Activated CD4-positive, alpha-beta T cell treated with anti-CD3 and anti-CD28 coated beads, Interleukin-2, amount 10 ng/mL, durations not matched to agents 24 days and 14 days (primary cell): ENCODE data around the gene ZNF710. TPM values are rescaled to one million over a fixed set of nuclear protein-coding genes. Genes with fewer than 3 reads are reported as not detected.

Experiments
- DNase-seq: peaks from one replicate; pipeline ENCODE4 v3.0.0; 2022
- H3K27ac Mint-ChIP-seq: one replicate; pipeline ENCODE4 v1.8.0; 2022; ENCODE audit warnings: mild to moderate bottlenecking, mixed read lengths
- H3K27me3 Mint-ChIP-seq: one replicate; pipeline ENCODE4 v1.8.0; 2022; ENCODE audit warnings: mixed read lengths
- H3K36me3 Mint-ChIP-seq: one replicate; pipeline ENCODE4 v1.8.0; 2022; ENCODE audit warnings: low read depth, mild to moderate bottlenecking, mixed read lengths
- H3K4me1 Mint-ChIP-seq: one replicate; pipeline ENCODE4 v1.8.0; 2021; ENCODE audit warnings: mixed read lengths
- H3K4me3 Mint-ChIP-seq: one replicate; pipeline ENCODE4 v1.8.0; 2022; ENCODE audit warnings: mild to moderate bottlenecking, moderate library complexity, mixed read lengths
- H3K9me3 Mint-ChIP-seq: one replicate; pipeline ENCODE4 v1.8.0; 2021; ENCODE audit warnings: mixed read lengths
- intact Hi-C: fragments of 100-400 bp; cut with micrococcal nuclease; formaldehyde crosslinking; loops from one replicate; pipeline ENCODE4 v1.15.1; 2023
- total RNA-seq: library from RNA; stranded (reverse); gene quantifications from 2 replicates; pipeline ENCODE4 v1.2.3, GENCODE V29; 2022

The ZNF710 gene
- total RNA-seq, 1 donor from 2014 or later: 28.3 TPM

DNA sequence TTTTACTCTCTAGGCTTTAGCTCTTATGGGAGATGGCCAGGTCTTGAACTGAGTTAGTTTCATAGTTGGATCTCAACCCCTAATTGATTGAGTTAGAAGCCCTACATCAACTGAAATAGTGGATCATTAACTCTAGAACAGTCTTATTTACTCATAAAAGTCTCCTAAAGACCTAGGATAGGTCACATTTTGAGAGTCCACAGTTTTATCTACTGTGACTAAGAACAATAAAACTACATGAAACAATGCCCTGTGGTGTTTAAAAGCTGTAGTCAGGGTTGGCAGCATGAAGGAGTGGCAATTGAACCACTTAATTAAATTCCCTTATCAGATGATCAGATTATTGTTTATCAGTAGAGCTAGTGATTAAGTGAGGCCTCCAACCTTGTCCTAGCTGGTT is 123.4 kb downstream of the ZNF710 start:
- Mint-ChIP-seq H3K36me3 (no peaks in the 10 kb centered on the region), H3K27me3 (peaks cover 16% of the 10 kb centered on the region), H3K27ac (no peak overlapping the region), H3K4me3 (no peak overlapping the region), H3K9me3 (no peaks in the 10 kb centered on the region), H3K4me1 (no peaks in the 10 kb centered on the region)
- no peak for DNase-seq
- intact Hi-C loops: no loop called here

DNA sequence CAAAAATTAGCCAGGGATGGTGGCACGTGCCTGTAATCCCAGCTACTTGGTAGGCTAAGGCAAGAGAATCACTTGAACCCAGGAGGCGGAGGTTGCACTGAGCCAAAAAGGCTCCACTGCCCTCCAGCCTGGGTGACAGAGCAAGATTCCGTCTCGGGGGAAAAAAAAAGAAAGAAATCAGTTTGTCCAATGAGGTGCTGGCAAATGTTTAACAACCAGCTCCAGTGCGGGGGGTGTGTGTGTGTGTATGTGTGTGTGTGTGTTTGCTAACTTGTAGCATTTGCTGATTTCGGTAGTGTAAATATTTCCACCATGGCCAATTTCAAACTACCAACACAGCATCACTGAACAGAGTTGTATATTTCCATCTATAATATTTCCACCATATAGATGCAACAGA is 124.9 kb downstream of the ZNF710 start:
- no peaks in the 10 kb centered on the region for H3K4me1 Mint-ChIP-seq
- H3K27ac Mint-ChIP-seq: no peak overlapping the region
- DNase-seq: no peak
- H3K4me3 Mint-ChIP-seq: no peak overlapping the region
- intact Hi-C loops: no loop called here
- no peaks in the 10 kb centered on the region for H3K36me3 Mint-ChIP-seq
- no peaks in the 10 kb centered on the region for H3K9me3 Mint-ChIP-seq
- H3K27me3 Mint-ChIP-seq: peaks cover 5% of the 10 kb centered on the region

DNA sequence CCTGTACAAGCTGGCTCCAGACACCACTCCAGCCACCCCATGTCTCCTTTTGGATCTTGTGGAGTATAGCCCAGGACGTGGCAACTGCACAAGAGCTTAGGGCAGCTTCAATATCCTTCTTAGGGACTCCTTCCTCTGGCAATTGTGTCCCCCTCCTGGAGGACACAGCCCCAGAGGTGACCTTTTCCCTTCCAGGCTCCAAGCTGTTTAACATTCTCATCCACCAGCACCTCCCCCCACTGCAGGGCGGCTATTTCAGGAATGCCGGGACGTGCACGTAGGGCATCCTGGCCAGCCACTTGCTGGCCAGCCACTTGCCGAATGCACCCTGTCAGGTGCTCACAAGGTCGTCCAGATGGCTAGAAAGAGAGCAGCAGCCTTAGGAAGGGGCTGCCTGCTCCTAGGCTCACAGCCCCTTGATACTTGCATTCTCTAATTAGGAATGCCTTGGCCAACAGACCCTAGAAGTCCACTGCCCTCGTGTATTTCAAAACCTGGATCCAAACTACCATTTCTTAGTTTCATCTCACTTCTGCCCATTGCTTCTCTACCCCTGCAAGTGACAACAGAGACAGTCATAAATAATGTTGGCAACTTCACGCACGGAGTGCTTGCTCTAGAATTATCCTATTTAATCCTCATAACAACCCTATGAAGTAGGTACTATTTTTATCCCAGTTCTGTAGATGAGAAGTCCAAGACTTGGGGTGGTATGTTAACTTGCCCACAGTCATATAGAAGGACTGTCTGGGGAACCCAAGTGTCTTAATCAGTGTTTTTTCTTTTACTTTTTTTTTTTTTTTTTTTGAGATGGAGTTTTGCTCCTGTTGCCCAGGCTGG is 125.7 kb downstream of the ZNF710 start:
- intact Hi-C loops: no loop called here
- no peak for DNase-seq
- Mint-ChIP-seq H3K4me1 (no peaks in the 10 kb centered on the region), H3K27ac (no peak overlapping the region), H3K4me3 (no peak overlapping the region), H3K9me3 (no peaks in the 10 kb centered on the region), H3K36me3 (no peaks in the 10 kb centered on the region), H3K27me3 (peaks cover 5% of the 10 kb centered on the region)

DNA sequence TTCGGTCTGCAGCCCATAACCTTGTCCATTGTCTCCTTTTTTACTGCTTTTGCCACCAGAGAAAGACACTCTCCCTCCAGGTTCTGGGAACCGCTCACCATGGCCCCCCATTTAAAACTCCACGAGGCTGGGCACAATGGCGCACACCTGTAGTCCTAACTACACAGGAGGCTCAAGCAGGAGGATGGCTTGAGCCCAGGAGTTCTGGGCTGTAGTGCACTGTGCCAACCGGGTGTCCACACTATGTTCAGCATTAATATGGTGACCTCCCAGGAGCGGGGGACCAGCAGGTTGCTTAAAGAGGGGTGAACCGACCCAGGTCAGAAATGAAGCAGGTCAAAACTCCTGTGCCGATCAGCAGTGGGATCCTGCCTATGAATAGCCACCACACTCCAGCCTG is 129.2 kb downstream of the ZNF710 start:
- Mint-ChIP-seq H3K27me3 (peaks cover 23% of the 10 kb centered on the region), H3K9me3 (no peaks in the 10 kb centered on the region), H3K4me3 (no peak overlapping the region), H3K4me1 (no peaks in the 10 kb centered on the region), H3K27ac (no peak overlapping the region), H3K36me3 (no peaks in the 10 kb centered on the region)
- DNase-seq: no peak
- intact Hi-C loops: no loop called here

Other genes starting within 250 kb of the ZNF710 start
- 0.24 TPM in 1 of 2 replicates, not detected in the other for gene MESP2, start 225.0 kb upstream of the ZNF710 start, total RNA-seq
- gene ANPEP, start 186.5 kb upstream of the ZNF710 start, total RNA-seq: 0.80 and 0.89 TPM in 2 replicates
- gene AP3S2, start 107.3 kb upstream of the ZNF710 start, total RNA-seq: 20.3 and 20.6 TPM in 2 replicates
- not detected in 2 replicates for gene ARPIN, start 88.4 kb upstream of the ZNF710 start, total RNA-seq
- gene IDH2, start 101.1 kb downstream of the ZNF710 start, total RNA-seq: 111 and 119 TPM in 2 replicates
- 17.5 and 18.9 TPM in 2 replicates for gene SEMA4B, start 200.0 kb downstream of the ZNF710 start, total RNA-seq
- gene CIB1, start 232.6 kb downstream of the ZNF710 start, total RNA-seq: 149 and 156 TPM in 2 replicates
- gene GDPGP1, start 232.9 kb downstream of the ZNF710 start, total RNA-seq: 9.9 and 11.9 TPM in 2 replicates
- 0.44 and 1.4 TPM in 2 replicates for gene TTLL13, start 248.2 kb downstream of the ZNF710 start, total RNA-seq